ENCODE results near the gene PNPLA6. TPM values are rescaled to one million over a fixed set of nuclear protein-coding genes. Genes with fewer than 3 reads are reported as not detected.

Gene PNPLA6
- total RNA-seq, 2 experiments from 2014 or later, result 79.2 to 90.3 TPM

GRCh38 chr19:7526059-7526929, 9.2 kb upstream of the PNPLA6 start:
- DNase-seq (no peak), ATAC-seq (no peak)
- H3K27ac Mint-ChIP-seq, result no peak overlapping the region
- peaks cover 6% of the 10 kb centered on the region for H3K36me3 Mint-ChIP-seq (ENCODE audit: low read depth)
- no peaks in the 10 kb centered on the region for H3K9me3 Mint-ChIP-seq
- intact Hi-C loops (cut with micrococcal nuclease), result no loop called here
- no peaks in the 10 kb centered on the region for H3K27me3 Mint-ChIP-seq
- POLR2A ChIA-PET, result interaction anchor here (0.6 to 1.7 kb wide), 2 partner anchors 13 to 733 kb away, joined by 4 to 5 read pairs; no protein-coding TSS in a partner anchor
- TF ChIP-seq CTCF (IDR thresholded peaks at IDR 0.05), result no peak
- CTCF ChIA-PET, result no interaction called here
- H3K4me1 Mint-ChIP-seq (ENCODE audit: low read depth), result peaks cover 5% of the 10 kb centered on the region
- no peak overlapping the region for H3K4me3 Mint-ChIP-seq

- TF ChIP-seq CTCF (IDR thresholded peaks at IDR 0.05), result no peak
- no peak for DNase-seq
- no peaks in the 10 kb centered on the region for H3K4me1 Mint-ChIP-seq (ENCODE audit: low read depth)
- ChIA-PET POLR2A (no interaction called here), CTCF (no interaction called here)
- no peak overlapping the region for H3K4me3 Mint-ChIP-seq
- no peaks in the 10 kb centered on the region for H3K27me3 Mint-ChIP-seq
- intact Hi-C loops (cut with micrococcal nuclease), result no loop called here
- no peak overlapping the region for H3K27ac Mint-ChIP-seq
- peaks cover 6% of the 10 kb centered on the region for H3K36me3 Mint-ChIP-seq (ENCODE audit: low read depth)
- no peak for ATAC-seq
- H3K9me3 Mint-ChIP-seq, result no peaks in the 10 kb centered on the region
These were observed 7.9 kb upstream of the PNPLA6 start for GRCh38 chr19:7527516-7528191.

GRCh38 chr19:7528192-7528519, 7.4 kb upstream of the PNPLA6 start:
- ATAC-seq (no peak), DNase-seq (no peak)
- no peaks in the 10 kb centered on the region for H3K9me3 Mint-ChIP-seq
- ChIA-PET CTCF (no interaction called here), POLR2A (no interaction called here)
- peaks cover 1% of the 10 kb centered on the region for H3K4me1 Mint-ChIP-seq (ENCODE audit: low read depth)
- intact Hi-C loops (cut with micrococcal nuclease), result no loop called here
- peaks cover 6% of the 10 kb centered on the region for H3K36me3 Mint-ChIP-seq (ENCODE audit: low read depth)
- no peaks in the 10 kb centered on the region for H3K27me3 Mint-ChIP-seq
- no peak overlapping the region for H3K4me3 Mint-ChIP-seq
- no peak for TF ChIP-seq CTCF (IDR thresholded peaks at IDR 0.05)
- H3K27ac Mint-ChIP-seq, result no peak overlapping the region

GRCh38 chr19:7528522-7529245, 6.8 kb upstream of the PNPLA6 start:
- no peak overlapping the region for H3K4me3 Mint-ChIP-seq
- CTCF ChIA-PET, result no interaction called here
- POLR2A ChIA-PET, result no interaction called here
- H3K4me1 Mint-ChIP-seq (ENCODE audit: low read depth), result peaks cover 2% of the 10 kb centered on the region
- ATAC-seq, result no peak
- no peaks in the 10 kb centered on the region for H3K9me3 Mint-ChIP-seq
- intact Hi-C loops (cut with micrococcal nuclease), result no loop called here
- no peak for TF ChIP-seq CTCF (IDR thresholded peaks at IDR 0.05)
- peaks cover 6% of the 10 kb centered on the region for H3K36me3 Mint-ChIP-seq (ENCODE audit: low read depth)
- no peaks in the 10 kb centered on the region for H3K27me3 Mint-ChIP-seq
- no peak overlapping the region for H3K27ac Mint-ChIP-seq
- DNase-seq, result no peak

- H3K4me1 Mint-ChIP-seq (ENCODE audit: low read depth), result peaks cover 2% of the 10 kb centered on the region
These were observed 6.3 kb upstream of the PNPLA6 start for GRCh38 chr19:7529246-7529600.

More at GRCh38 chr19:7529246-7529600, 6.3 kb upstream of the PNPLA6 start:
- H3K9me3 Mint-ChIP-seq, result no peaks in the 10 kb centered on the region
- no peak overlapping the region for H3K4me3 Mint-ChIP-seq
- peaks cover 6% of the 10 kb centered on the region for H3K36me3 Mint-ChIP-seq (ENCODE audit: low read depth)
- DNase-seq, result no peak
- no peak overlapping the region for H3K27ac Mint-ChIP-seq
- no peak for TF ChIP-seq CTCF (IDR thresholded peaks at IDR 0.05)
- intact Hi-C loops (cut with micrococcal nuclease), result no loop called here
- ChIA-PET CTCF (no interaction called here), POLR2A (no interaction called here)
- no peak for ATAC-seq
- no peaks in the 10 kb centered on the region for H3K27me3 Mint-ChIP-seq

Data from activated CD8-positive, alpha-beta T cell treated with anti-CD3 and anti-CD28 coated beads for 36 hours (primary cell).